Osteocyte (in vitro differentiated cells): Measurements from ENCODE around the gene HBA1. TPM values are rescaled to one million over a fixed set of nuclear protein-coding genes. Genes with fewer than 3 reads are reported as not detected.
"Not testable (repeated sequence)": the region's sequence is repeated elsewhere in the genome, so short reads cannot be mapped to it uniquely, and the experiment has no call there.

ENCODE experiments used
- DNase-seq: peaks from one replicate; pipeline ENCODE4 v3.0.0; 2021; ENCODE audit warnings: mixed read lengths; ENCODE audit not compliant: unreplicated experiment; ENCODE audit errors: extremely low spot score
- H3K27ac Mint-ChIP-seq: one replicate; pipeline ENCODE4 v1.8.0; 2021; ENCODE audit warnings: mild to moderate bottlenecking, mixed read lengths; ENCODE audit not compliant: unreplicated experiment
- H3K27me3 Mint-ChIP-seq: one replicate; pipeline ENCODE4 v1.8.0; 2021; ENCODE audit warnings: mixed read lengths; ENCODE audit not compliant: unreplicated experiment
- H3K36me3 Mint-ChIP-seq: one replicate; pipeline ENCODE4 v1.8.0; 2021; ENCODE audit warnings: mixed read lengths; ENCODE audit not compliant: unreplicated experiment
- H3K4me1 Mint-ChIP-seq: one replicate; pipeline ENCODE4 v1.8.0; 2021; ENCODE audit warnings: mixed read lengths; ENCODE audit not compliant: unreplicated experiment
- H3K4me3 Mint-ChIP-seq: one replicate; pipeline ENCODE4 v1.8.0; 2021; ENCODE audit warnings: mild to moderate bottlenecking, moderate library complexity, mixed read lengths; ENCODE audit not compliant: unreplicated experiment
- H3K9me3 Mint-ChIP-seq: one replicate; pipeline ENCODE4 v1.8.0; 2021; ENCODE audit warnings: mixed read lengths; ENCODE audit not compliant: unreplicated experiment
- CTCF ChIP-seq: fragments of 200-600 bp; sonication (generic); IDR thresholded peaks from 2 replicates; pipeline ENCODE4 v1.5.0; 2021; ENCODE audit warnings: antibody characterized with exemption, mild to moderate bottlenecking, moderate library complexity
- total RNA-seq: library from RNA; stranded (reverse); gene quantifications from 2 replicates; pipeline ENCODE4 v1.2.1, GENCODE V29; 2021

HBA1 gene
- total RNA-seq, 1 donor from 2014 or later: not detected

GRCh38 chr16:162271-162991, 14.0 kb upstream of the HBA1 start:
- Mint-ChIP-seq H3K36me3 (no peaks in the 10 kb centered on the region), H3K4me1 (peaks cover 6% of the 10 kb centered on the region), H3K4me3 (no peak overlapping the region), H3K9me3 (no peaks in the 10 kb centered on the region), H3K27me3 (peaks cover 32% of the 10 kb centered on the region), H3K27ac (no peak overlapping the region)
- no peak for TF ChIP-seq CTCF
- DNase-seq: no peak

- H3K36me3 Mint-ChIP-seq, H3K4me3 Mint-ChIP-seq, H3K9me3 Mint-ChIP-seq, H3K27ac Mint-ChIP-seq, DNase-seq, H3K4me1 Mint-ChIP-seq: not testable (repeated sequence)
- H3K27me3 Mint-ChIP-seq: peaks cover 32% of the 10 kb centered on the region
These were observed 13.3 kb upstream of the HBA1 start for GRCh38 chr16:163139-163538.

GRCh38 chr16:163696-164095, 12.8 kb upstream of the HBA1 start:
- peaks cover 33% of the 10 kb centered on the region for H3K27me3 Mint-ChIP-seq

GRCh38 chr16:164134-164823, 12.2 kb upstream of the HBA1 start:
- not testable (repeated sequence) for H3K4me1 Mint-ChIP-seq, H3K4me3 Mint-ChIP-seq, DNase-seq, H3K36me3 Mint-ChIP-seq, H3K9me3 Mint-ChIP-seq, H3K27ac Mint-ChIP-seq
- H3K27me3 Mint-ChIP-seq: peaks cover 32% of the 10 kb centered on the region

More at GRCh38 chr16:163696-164095, 12.8 kb upstream of the HBA1 start:
- not testable (repeated sequence) for H3K4me1 Mint-ChIP-seq, H3K9me3 Mint-ChIP-seq, H3K36me3 Mint-ChIP-seq, DNase-seq, H3K27ac Mint-ChIP-seq, H3K4me3 Mint-ChIP-seq

DNA sequence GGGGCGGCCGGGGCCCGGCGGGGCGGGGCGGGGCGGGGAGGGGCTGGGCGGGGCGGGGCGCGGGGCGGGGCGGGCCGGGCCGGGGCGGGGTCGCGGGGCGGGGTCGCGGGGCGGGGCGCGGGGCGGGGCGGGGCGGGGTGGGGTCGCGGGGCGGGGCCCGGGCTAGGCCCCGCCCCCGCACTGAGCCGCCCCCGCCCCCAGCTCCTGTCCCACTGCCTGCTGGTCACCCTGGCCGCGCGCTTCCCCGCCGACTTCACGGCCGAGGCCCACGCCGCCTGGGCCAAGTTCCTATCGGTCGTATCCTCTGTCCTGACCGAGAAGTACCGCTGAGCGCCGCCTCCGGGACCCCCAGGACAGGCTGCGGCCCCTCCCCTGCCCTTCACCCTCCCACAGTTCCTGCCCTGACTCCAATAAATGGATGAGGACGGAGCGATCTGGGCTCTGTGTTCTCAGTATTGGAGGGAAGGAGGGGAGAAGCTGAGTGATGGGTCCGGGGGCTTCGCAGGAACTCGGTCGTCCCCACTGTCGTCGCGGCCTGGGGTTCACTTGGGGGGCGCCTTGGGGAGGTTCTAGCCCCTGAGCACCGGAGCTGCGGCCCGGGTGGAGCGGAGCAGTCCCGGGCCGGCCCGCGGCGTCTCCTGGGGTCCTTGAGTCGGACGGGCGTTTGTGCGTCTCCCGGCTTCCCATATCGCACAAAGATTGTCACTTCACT, 11.5 kb upstream of the HBA1 start:
- no peak for DNase-seq
- Mint-ChIP-seq H3K4me3 (peak overlapping the region; percentile 35), H3K36me3 (no peaks in the 10 kb centered on the region), H3K4me1 (peaks cover 8% of the 10 kb centered on the region), H3K27me3 (peaks cover 33% of the 10 kb centered on the region), H3K9me3 (no peaks in the 10 kb centered on the region), H3K27ac (no peak overlapping the region)
- no peak for TF ChIP-seq CTCF

- peaks cover 12% of the 10 kb centered on the region for H3K4me1 Mint-ChIP-seq
- no peak within 1 kb of the TSS for H3K27ac Mint-ChIP-seq
- peak within 1 kb of the TSS; percentile 35 for H3K4me3 Mint-ChIP-seq
- peaks cover 36% of the 10 kb centered on the region for H3K27me3 Mint-ChIP-seq
- no peaks in the 10 kb centered on the region for H3K36me3 Mint-ChIP-seq
- H3K9me3 Mint-ChIP-seq: no peaks in the 10 kb centered on the region
- no peak for TF ChIP-seq CTCF
- DNase-seq: no peak
These were observed 10.7 kb upstream of the HBA1 start, which contains the start of gene HBM for GRCh38 chr16:165539-166374. TSS of gene HBM (plus strand) at chr16:165978. CDS start at chr16:165998, 20 bp downstream.
